ENCODE results near the gene GPC5.

Gene GPC5

GRCh38 chr13:91595677-91596076, 197.3 kb downstream of the GPC5 start:
- DNase-seq (ENCODE audit: low read depth) = no peak

GRCh38 chr13:91596842-91597241, 198.4 kb downstream of the GPC5 start:
- DNase-seq (ENCODE audit: low read depth) = no peak

- DNase-seq (ENCODE audit: low read depth) = no peak
These were observed 200.2 kb downstream of the GPC5 start for GRCh38 chr13:91598655-91599054.

- no peak for DNase-seq (ENCODE audit: low read depth)
These were observed 202.9 kb downstream of the GPC5 start for GRCh38 chr13:91601273-91601672.

GRCh38 chr13:91601807-91602206, 203.4 kb downstream of the GPC5 start:
- DNase-seq (ENCODE audit: low read depth) = no peak

GRCh38 chr13:91609353-91609752, 210.9 kb downstream of the GPC5 start:
- DNase-seq (ENCODE audit: low read depth) = no peak

GRCh38 chr13:91618315-91618714, 219.9 kb downstream of the GPC5 start:
- DNase-seq (ENCODE audit: low read depth) = no peak

GRCh38 chr13:91620670-91621141, 222.3 kb downstream of the GPC5 start:
- DNase-seq (ENCODE audit: low read depth) = no peak

GRCh38 chr13:91621161-91621560, 222.7 kb downstream of the GPC5 start:
- DNase-seq (ENCODE audit: low read depth) = no peak

GRCh38 chr13:91621963-91622362, 223.5 kb downstream of the GPC5 start:
- no peak for DNase-seq (ENCODE audit: low read depth)

GRCh38 chr13:91622778-91623550, 224.5 kb downstream of the GPC5 start:
- DNase-seq (ENCODE audit: low read depth) = no peak

- DNase-seq (ENCODE audit: low read depth) = no peak
These were observed 229.7 kb downstream of the GPC5 start for GRCh38 chr13:91627952-91628739.

- DNase-seq (ENCODE audit: low read depth) = no peak
These were observed 232.5 kb downstream of the GPC5 start for GRCh38 chr13:91630946-91631345.

- DNase-seq (ENCODE audit: low read depth) = no peak
These were observed 233.7 kb downstream of the GPC5 start for GRCh38 chr13:91632086-91632485.

GRCh38 chr13:91639330-91639729, 240.9 kb downstream of the GPC5 start:
- no peak for DNase-seq (ENCODE audit: low read depth)

GRCh38 chr13:91643394-91643793, 245.0 kb downstream of the GPC5 start:
- DNase-seq (ENCODE audit: low read depth) = no peak

GRCh38 chr13:91644806-91645205, 246.4 kb downstream of the GPC5 start:
- no peak for DNase-seq (ENCODE audit: low read depth)

- peak; percentile 65 for DNase-seq (ENCODE audit: low read depth)
These were observed 249.1 kb downstream of the GPC5 start for GRCh38 chr13:91647361-91647990.

- DNase-seq (ENCODE audit: low read depth) = no peak
These were observed 249.6 kb downstream of the GPC5 start for GRCh38 chr13:91648012-91648411.

GRCh38 chr13:91649456-91649855, 251.0 kb downstream of the GPC5 start:
- no peak for DNase-seq (ENCODE audit: low read depth)

GRCh38 chr13:91652404-91653301, 254.2 kb downstream of the GPC5 start:
- DNase-seq (ENCODE audit: low read depth) = no peak

GRCh38 chr13:91655731-91656130, 257.3 kb downstream of the GPC5 start:
- DNase-seq (ENCODE audit: low read depth) = no peak

Measured in HS-5 (cell line).